GM10266 (cell line): Measurements from ENCODE around the gene APOBEC3B.
"Not testable (repeated sequence)": the region's sequence is repeated elsewhere in the genome, so short reads cannot be mapped to it uniquely, and the experiment has no call there.

Source experiments
- DNase-seq: peaks from one replicate; pipeline ENCODE4 v3.0.0; 2012; ENCODE audit errors: extremely low spot score
- TF ChIP-seq, protein P1 (sequence below): IDR thresholded peaks from 2 replicates; pipeline ENCODE4 v1.5.1; 2012; ENCODE audit warnings: mild to moderate bottlenecking, low read depth; ENCODE audit not compliant: control insufficient read depth, insufficient read depth; ENCODE audit errors: missing control alignments

Gene APOBEC3B

DNA sequence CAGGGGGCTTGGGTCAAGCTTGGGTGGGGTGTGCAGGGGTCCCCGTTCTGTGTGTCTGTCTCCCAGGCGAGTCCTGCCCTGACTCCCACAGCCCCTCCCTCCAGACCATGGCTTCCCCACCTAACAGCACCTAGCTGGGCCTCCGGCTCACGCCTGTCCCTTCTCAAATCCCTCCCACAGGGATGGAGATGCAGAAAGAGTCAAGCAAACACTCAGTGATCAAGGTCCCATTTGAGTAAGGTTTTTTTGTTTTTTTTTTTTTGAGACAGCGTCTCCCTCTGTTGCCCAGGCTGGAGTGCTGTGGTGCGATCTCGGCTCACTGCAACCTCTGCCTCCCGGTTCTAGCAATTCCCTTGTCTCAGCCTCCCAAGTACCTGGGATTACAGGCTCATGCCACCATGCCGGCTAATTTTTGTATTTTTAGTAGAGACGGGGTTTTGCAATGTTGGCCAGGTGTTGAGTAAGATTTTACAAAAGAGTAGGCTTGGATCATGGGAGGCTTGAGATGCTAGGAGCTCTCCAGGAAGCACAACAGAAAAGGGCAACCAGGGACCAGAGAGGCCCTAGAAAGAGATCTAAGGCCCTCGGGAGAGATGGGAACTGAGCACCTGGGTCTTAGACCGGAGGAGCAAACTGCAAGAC, 44.5 kb downstream of the APOBEC3B start:
- TF ChIP-seq, protein P1, sequence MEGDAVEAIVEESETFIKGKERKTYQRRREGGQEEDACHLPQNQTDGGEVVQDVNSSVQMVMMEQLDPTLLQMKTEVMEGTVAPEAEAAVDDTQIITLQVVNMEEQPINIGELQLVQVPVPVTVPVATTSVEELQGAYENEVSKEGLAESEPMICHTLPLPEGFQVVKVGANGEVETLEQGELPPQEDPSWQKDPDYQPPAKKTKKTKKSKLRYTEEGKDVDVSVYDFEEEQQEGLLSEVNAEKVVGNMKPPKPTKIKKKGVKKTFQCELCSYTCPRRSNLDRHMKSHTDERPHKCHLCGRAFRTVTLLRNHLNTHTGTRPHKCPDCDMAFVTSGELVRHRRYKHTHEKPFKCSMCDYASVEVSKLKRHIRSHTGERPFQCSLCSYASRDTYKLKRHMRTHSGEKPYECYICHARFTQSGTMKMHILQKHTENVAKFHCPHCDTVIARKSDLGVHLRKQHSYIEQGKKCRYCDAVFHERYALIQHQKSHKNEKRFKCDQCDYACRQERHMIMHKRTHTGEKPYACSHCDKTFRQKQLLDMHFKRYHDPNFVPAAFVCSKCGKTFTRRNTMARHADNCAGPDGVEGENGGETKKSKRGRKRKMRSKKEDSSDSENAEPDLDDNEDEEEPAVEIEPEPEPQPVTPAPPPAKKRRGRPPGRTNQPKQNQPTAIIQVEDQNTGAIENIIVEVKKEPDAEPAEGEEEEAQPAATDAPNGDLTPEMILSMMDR: no peak

DNA sequence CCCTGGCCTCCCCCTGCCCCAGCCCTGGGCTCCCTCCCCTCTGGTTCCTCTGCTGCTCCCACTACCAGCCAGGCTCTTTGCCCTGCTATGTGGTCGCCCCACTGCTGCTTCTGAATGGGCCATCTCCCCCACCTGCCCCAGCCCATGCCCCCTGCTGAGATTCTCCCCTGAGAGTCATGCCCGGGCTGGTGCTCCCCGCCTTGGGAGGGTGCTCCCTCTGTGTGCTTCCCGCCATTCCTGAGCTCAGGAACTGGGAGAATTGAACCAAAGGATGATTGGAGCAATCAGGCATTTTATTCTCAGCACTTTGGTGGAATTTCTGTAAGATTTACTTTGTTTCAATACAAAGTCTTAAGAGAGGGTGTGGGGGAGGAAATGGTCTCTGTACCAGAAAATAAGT, 45.6 kb downstream of the APOBEC3B start:
- TF ChIP-seq, protein P1: no peak
- DNase-seq: no peak

More for the DNA sequence above, 44.5 kb downstream of the APOBEC3B start:
- no peak for DNase-seq

DNA sequence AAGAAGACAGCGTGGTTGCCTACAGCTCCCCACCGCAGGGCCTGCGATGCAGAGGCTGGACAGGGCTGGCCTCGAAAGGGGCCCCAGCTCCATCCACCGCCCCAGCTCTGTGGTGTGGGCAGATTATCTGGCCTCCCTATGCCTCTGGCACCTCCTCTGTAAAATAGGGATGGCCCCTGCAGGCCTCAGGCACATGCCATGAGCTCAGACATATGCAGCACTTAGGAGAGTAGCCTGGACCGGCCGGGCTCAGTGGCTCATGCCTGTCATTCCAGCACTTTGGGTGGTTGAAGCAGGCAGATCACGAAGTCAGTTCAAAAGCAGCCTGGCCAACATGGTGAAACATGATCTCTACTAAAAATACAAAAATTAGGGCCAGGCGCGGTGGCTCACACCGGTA, 46.1 kb downstream of the APOBEC3B start:
- TF ChIP-seq, protein P1: no peak
- DNase-seq: no peak

DNA sequence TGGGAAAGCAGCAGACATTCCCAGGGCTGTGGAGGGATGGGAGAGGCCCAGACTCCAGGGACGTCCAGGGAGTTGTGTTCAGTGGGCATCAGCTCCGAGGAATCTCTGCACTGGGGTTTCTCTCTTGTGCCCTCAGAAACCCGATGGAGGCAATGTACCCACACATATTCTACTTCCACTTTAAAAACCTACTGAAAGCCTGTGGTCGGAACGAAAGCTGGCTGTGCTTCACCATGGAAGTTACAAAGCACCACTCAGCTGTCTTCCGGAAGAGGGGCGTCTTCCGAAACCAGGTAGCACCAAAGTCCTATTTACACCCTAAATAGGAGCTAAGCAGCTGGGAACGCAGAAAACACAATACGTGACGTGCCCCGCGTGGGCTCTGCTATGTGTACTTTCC, 47.1 kb downstream of the APOBEC3B start:
- DNase-seq: no peak
- TF ChIP-seq, protein P1: no peak

DNA sequence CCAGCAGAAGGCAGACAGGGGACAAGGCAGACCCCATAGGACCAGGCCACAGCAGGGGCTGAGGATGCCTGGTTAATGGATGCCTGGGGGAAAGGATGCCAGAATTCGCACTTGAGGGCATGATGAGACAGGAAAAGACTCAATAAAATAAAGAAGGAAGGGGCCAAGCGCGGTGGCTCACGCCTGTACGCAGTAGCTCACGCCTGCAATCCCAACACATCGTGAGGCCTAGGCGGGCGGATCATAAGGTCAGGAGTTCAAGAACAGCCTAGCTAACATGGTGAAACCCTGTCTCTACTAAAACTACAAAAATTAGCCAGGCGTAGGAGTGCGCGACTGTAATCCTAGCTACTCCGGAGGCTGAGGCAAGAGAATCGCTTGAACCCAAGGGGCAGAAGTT, 48.6 kb downstream of the APOBEC3B start:
- DNase-seq: no peak
- TF ChIP-seq, protein P1: no peak

DNA sequence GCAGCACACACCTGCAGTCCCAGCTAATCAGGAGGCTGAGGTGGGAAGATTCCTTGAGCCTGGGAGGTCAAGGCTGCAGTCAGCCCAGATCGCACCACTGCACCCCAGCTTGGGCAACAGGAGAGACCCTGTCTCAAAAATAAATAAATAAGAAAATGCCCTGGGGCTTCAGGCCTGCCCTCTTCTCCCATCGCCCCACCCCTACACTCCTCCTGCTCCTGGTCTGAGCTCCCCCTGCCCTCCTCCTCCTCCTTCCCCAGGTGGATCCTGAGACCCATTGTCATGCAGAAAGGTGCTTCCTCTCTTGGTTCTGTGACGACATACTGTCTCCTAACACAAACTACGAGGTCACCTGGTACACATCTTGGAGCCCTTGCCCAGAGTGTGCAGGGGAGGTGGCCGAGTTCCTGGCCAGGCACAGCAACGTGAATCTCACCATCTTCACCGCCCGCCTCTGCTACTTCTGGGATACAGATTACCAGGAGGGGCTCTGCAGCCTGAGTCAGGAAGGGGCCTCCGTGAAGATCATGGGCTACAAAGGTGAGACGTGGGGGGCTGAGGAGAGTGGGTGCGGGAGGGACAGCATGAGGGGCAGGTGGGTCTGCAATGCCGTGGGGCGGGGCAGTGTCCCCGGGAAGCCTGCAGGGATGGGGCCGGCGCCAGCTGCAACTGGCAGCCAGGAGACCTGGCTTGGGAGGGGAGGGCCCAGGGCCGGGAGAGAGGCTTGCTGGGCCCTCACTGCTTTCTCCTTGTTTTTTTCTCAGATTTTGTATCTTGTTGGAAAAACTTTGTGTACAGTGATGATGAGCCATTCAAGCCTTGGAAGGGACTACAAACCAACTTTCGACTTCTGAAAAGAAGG, 49.5 kb downstream of the APOBEC3B start:
- DNase-seq: not testable (repeated sequence)

DNA sequence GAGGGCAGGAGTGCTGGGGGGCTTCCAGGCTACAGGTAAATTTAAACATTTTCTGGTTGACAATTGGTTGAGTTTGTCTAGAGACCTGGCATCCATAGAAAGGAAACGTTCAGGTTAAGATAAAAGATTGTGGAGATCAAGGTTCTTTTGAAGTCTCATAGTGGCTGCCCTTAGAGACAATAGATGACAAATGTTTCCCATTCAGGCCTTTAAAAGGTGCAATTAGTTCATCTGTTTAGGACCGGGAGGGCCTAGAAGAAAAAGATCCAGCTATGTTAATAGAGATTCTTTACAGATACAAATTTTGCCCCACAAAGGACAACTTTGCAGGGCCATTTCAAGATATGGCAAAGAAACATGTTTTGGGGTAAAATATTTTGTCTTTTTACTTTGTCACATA, 54.9 kb downstream of the APOBEC3B start:
- DNase-seq: not testable (repeated sequence)

DNA sequence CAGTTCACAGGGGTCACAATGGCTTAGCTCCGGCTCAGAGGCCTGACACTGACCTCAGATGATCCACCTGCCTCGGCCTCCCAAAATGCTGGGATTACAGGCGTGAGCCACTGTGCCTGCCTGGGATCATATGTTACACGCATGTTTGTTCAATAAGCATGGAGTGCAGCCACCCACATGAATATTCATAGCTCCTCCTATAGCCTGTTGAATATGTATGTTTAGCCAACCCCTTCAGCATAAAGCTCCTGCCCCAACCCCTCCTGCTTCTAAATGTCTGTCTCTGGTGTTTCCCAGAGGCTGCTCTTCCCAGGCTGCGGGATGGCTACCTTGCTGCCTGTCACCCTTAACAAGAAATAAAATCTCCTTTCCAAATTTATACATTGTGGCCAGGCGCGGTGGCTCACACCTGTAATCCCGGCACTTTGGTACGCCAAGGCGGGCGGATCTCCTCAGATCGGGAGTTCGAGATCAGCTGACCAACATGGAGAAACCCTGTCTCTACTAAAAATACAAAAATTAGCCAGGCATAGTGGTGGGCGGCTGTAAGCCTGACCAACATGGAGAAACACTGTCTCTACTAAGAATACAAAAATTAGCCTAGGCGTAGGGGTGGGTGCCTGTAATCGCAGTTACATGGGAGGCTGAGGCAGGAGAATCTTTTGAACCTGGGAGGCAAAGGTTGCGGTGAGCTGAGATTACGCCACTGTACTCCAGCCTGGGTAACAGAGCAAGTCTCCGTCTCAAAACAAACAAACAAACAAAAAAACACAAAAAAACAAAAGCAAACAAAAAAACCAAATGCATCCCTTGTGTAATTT, 57.4 kb downstream of the APOBEC3B start:
- TF ChIP-seq, protein P1: no peak
- no peak for DNase-seq

DNA sequence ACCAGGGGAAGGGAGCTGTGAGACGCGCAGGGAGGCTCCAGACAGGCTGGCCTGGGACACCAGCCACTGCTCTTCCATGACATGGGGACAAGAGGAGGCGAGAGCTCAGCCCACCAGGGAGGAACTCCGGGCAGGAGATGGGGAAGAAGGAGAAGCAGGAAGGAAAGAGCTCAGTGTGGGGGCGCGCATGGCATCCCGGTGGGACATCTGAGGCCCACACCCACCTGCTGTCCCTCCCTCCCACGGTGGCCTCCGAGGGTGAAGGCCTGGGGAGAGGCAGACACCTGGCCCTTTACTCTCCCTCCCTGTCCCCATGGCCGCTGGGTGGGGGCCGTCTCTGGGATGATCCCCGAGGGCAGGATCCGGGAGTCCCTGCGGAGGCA, 58.0 kb downstream of the APOBEC3B start:
- not testable (repeated sequence) for DNase-seq
